ENCODE data around the gene CD109. TPM values are rescaled to one million over a fixed set of nuclear protein-coding genes. Genes with fewer than 3 reads are reported as not detected.
"Not testable (repeated sequence)": the region's sequence is repeated elsewhere in the genome, so short reads cannot be mapped to it uniquely, and the experiment has no call there.

Gene CD109
- total and polyA plus RNA-seq, 2 of the 8 experiments (the other 6 are each of a cell fraction or from before 2014, with no cell fraction given) = 1.4 to 5.3 TPM

DNA sequence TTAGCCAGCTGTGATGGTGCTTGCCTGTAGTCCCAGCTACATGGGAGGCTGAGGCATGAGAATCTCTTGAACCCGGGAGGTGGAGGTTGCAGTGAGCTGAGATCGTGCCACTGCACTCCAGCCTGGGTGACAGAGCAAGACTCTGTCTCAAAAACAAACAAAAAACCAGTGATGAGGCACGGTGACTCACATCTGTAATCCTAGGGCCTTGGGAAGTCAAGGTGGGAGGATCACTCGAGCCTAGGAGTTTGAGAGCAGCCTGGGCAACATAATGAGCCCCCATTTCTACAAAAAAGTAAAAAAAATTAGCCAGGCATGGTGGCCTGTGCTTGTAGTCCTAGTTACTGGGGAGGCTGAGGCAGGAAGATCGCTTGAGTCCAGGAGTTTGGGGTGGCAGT lies 19.1 kb downstream of the CD109 start:
- not testable (repeated sequence) for FAIRE-seq; H2AFZ ChIP-seq (ENCODE audit: low read length); H3K9ac ChIP-seq (replicated peaks in 1 of 4; ENCODE audit: extremely low read depth in 1 of 4, low read depth in 3 of 4, low read length in 3 of 4)

More for the DNA sequence above, 19.1 kb downstream of the CD109 start:
- H3K4me3 ChIP-seq (ENCODE audit: extremely low read depth in 1 of 4, insufficient read depth in 2 of 4, low read depth in 3 of 4, low read length in 4 of 4); H4K8ac ChIP-seq (ENCODE audit: extremely low read depth, insufficient read depth, low read length); H2BK15ac ChIP-seq (ENCODE audit: low read length); H3K4me2 ChIP-seq (ENCODE audit: insufficient read depth in 1 of 2, low read depth in 2 of 2, low read length in 2 of 2); H4K91ac ChIP-seq (replicated peaks; ENCODE audit: insufficient read length, low read length); H3K56ac ChIP-seq (replicated peaks; ENCODE audit: insufficient read length, low read depth, low read length); H3K23ac ChIP-seq (ENCODE audit: insufficient read length); H2BK20ac ChIP-seq (ENCODE audit: low read length); DNase-seq (ENCODE audit: low read depth in 1 of 2, low spot score in 2 of 2); H3K36me3 ChIP-seq (ENCODE audit: control insufficient read depth in 2 of 4, insufficient read depth in 4 of 4, low read length in 3 of 4); H3K79me2 ChIP-seq (ENCODE audit: control insufficient read depth in 1 of 2, insufficient read depth in 2 of 2, low read length in 2 of 2); H2AK5ac ChIP-seq (ENCODE audit: low read depth, low read length); H3K27ac ChIP-seq (ENCODE audit: low read depth, low read length); H3K4ac ChIP-seq (replicated peaks; ENCODE audit: insufficient read length, low read depth, low read length); H3K9me3 ChIP-seq (ENCODE audit: insufficient read depth in 2 of 2, low read depth in 1 of 2, low read length in 1 of 2); H3K23me2 ChIP-seq (ENCODE audit: low read depth, low read length); H3K27me3 ChIP-seq (replicated peaks in 1 of 4; ENCODE audit: control insufficient read depth in 3 of 4, extremely low read depth in 1 of 4, insufficient read depth in 3 of 4, low read length in 3 of 4); H2BK120ac ChIP-seq (replicated peaks; ENCODE audit: low read depth, low read length); H3K14ac ChIP-seq (ENCODE audit: insufficient read length); H3K18ac ChIP-seq (ENCODE audit: extremely low read depth, low read length); POLR2A ChIA-PET (ENCODE audit: partially characterized antibody); H3K79me1 ChIP-seq (ENCODE audit: low read depth, low read length); H2BK12ac ChIP-seq (ENCODE audit: low read depth, low read length); H2BK5ac ChIP-seq (ENCODE audit: low read depth, low read length); H3K4me1 ChIP-seq (replicated peaks in 1 of 4; ENCODE audit: control insufficient read depth in 3 of 4, insufficient read depth in 4 of 4, low read length in 3 of 4); H4K20me1 ChIP-seq (replicated peaks in 1 of 2; ENCODE audit: control insufficient read depth in 1 of 2, insufficient read depth in 2 of 2, low read length in 2 of 2); H4K5ac ChIP-seq (ENCODE audit: insufficient read length, low read depth, low read length): not testable (repeated sequence)
- WGBS, 2 experiments (ENCODE audit: extremely low coverage in 1 of 2, insufficient coverage in 1 of 2, insufficient read length in 1 of 2, insufficient replicate concordance in 2 of 2, low coverage in 1 of 2, low lambda C conversion rate in 2 of 2, missing lambda C conversion rate in 1 of 2) = 93% methylated on average over 5 of the region's 5 CpGs; no CpG with 5 or more reads in 1 of the 2 experiments
- CTCF ChIA-PET (ENCODE audit: partially characterized antibody) = interaction anchor here (2.0 to 2.6 kb wide), 2 partner anchors 18 to 23 kb away, joined by 4 to 16 read pairs; no protein-coding TSS in a partner anchor

Data from H1 (cell line).